Retinal pigment epithelial cell (primary cell): Measurements from ENCODE around the gene LZTFL1.

Experiments used
- DNase-seq: peaks from one replicate; pipeline ENCODE4 v3.0.0-alpha.2; 2010; ENCODE audit warnings: low read depth
- H3K4me3 ChIP-seq: 2 replicates; pipeline ENCODE4 v1.5.1; 2011; ENCODE audit warnings: mild to moderate bottlenecking, low read length, control low read depth, moderate library complexity
- CTCF ChIP-seq: conservative IDR thresholded peaks from 2 replicates; pipeline ENCODE4 v1.5.1; 2011; ENCODE audit warnings: low read depth, low read length, control low read depth, inconsistent platforms

LZTFL1 gene

GRCh38 chr3:45873036-45873435, 31.1 kb upstream of the LZTFL1 start:
- no peak overlapping the region for H3K4me3 ChIP-seq
- TF ChIP-seq CTCF, result no peak
- DNase-seq, result no peak

- DNase-seq, result no peak
- no peak overlapping the region for H3K4me3 ChIP-seq
- no peak for TF ChIP-seq CTCF
Measured at GRCh38 chr3:45872569-45872968, 30.6 kb upstream of the LZTFL1 start.

GRCh38 chr3:45871780-45872179, 29.9 kb upstream of the LZTFL1 start:
- DNase-seq, result no peak
- H3K4me3 ChIP-seq, result no peak overlapping the region
- TF ChIP-seq CTCF, result no peak

- H3K4me3 ChIP-seq, result no peak overlapping the region
- DNase-seq, result no peak
- no peak for TF ChIP-seq CTCF
Measured at GRCh38 chr3:45870099-45870498, 28.2 kb upstream of the LZTFL1 start.

- no peak overlapping the region for H3K4me3 ChIP-seq
- DNase-seq, result no peak
Measured at GRCh38 chr3:45869638-45870037, 27.7 kb upstream of the LZTFL1 start.

GRCh38 chr3:45868650-45869049, 26.7 kb upstream of the LZTFL1 start:
- TF ChIP-seq CTCF, result no peak
- H3K4me3 ChIP-seq, result no peak overlapping the region
- no peak for DNase-seq

More at GRCh38 chr3:45869638-45870037, 27.7 kb upstream of the LZTFL1 start:
- no peak for TF ChIP-seq CTCF

- no peak for DNase-seq
- TF ChIP-seq CTCF, result no peak
- no peak overlapping the region for H3K4me3 ChIP-seq
Measured at GRCh38 chr3:45868213-45868612, 26.3 kb upstream of the LZTFL1 start.
